Transverse colon (tissue), 4 donors: Measurements from ENCODE around the gene ZBTB1. TPM values are rescaled to one million over a fixed set of nuclear protein-coding genes. Genes with fewer than 3 reads are reported as not detected.
A peak's percentile ranks its signal among the peaks of the same experiment; 100 is the strongest.

ENCODE experiments used
- DNase-seq: peaks from one replicate; pipeline ENCODE4 v3.0.0-alpha.2; 2019
- H3K27ac ChIP-seq, 4 donors: fragments of 200-600 bp; sonication (generic); 2 replicates each; pipeline ENCODE4 v1.5.1; 2016 to 2018; ENCODE audit warnings: inconsistent platforms in 4 of 4
- H3K27me3 ChIP-seq: fragments of 200-600 bp; sonication (generic); 2 replicates; pipeline ENCODE4 v1.5.1; 2017; ENCODE audit warnings: inconsistent platforms
- H3K36me3 ChIP-seq, 4 donors: fragments of 200-600 bp; sonication (generic); 2 replicates each; pipeline ENCODE4 v1.5.1; 2017 to 2019; ENCODE audit warnings: inconsistent platforms in 4 of 4
- H3K4me1 ChIP-seq, 4 donors: fragments of 200-600 bp; sonication (generic); 2 replicates each; pipeline ENCODE4 v1.5.1; 2017 to 2020; ENCODE audit warnings: inconsistent platforms in 4 of 4
- H3K4me3 ChIP-seq, 4 donors: fragments of 200-600 bp; sonication (generic); 1 replicate in 1 of 4; 2 replicates in 3 of 4; pipeline versions ENCODE4 v1.5.1 to v1.6.1; 2017 to 2019; ENCODE audit warnings: inconsistent platforms in 4 of 4
- H3K9me3 ChIP-seq, 2 donors: fragments of 200-600 bp; sonication (generic); 2 replicates each; pipeline ENCODE4 v1.5.1; 2017 to 2019; ENCODE audit warnings: inconsistent platforms in 2 of 2
- EP300 ChIP-seq: sonication (generic); formaldehyde crosslinking; IDR thresholded peaks from one replicate; pipeline ENCODE4 v1.6.1; 2017; ENCODE audit warnings: antibody characterized with exemption, low read depth
- POLR2A ChIP-seq: fragments of 450-650 bp; IDR thresholded peaks from one replicate; pipeline ENCODE4 v1.6.1; 2016; ENCODE audit warnings: antibody characterized with exemption, mild to moderate bottlenecking, moderate library complexity
- POLR2AphosphoS5 ChIP-seq, 3 donors: sonication (generic); formaldehyde crosslinking; IDR thresholded peaks; one replicate each; pipeline ENCODE4 v1.6.1; 2016; ENCODE audit warnings: antibody characterized with exemption in 3 of 3
- WGBS, 2 donors: methylation state at CpG; one replicate each; pipeline ENCODE4 v1.1.5; 2018; ENCODE audit warnings: low coverage in 1 of 2; 5-methylcytosine and 5-hydroxymethylcytosine counted together
- in situ Hi-C, 4 donors: fragments of 200-750 bp; cut with MboI; loops; one replicate each; pipeline versions ENCODE4 v1.15.0 to v1.15.1; 2017; ENCODE audit warnings: low sequenced_read_pairs in 3 of 4, low pct_ligation_motif_present in 1 of 4, low pct_unique_long_range_greater_than_20kb in 1 of 4
- intact Hi-C: fragments of 100-400 bp; cut with DNase I; formaldehyde crosslinking; loops from one replicate; pipeline ENCODE4 v1.15.1; 2023; ENCODE audit warnings: low total_unique reads
- total RNA-seq, 4 donors: library from RNA; depleted of rRNA; stranded (reverse); fragments of >200 nt; gene quantifications; one replicate each; pipeline ENCODE4 v1.1.0, GENCODE V29; 2016
- TF ChIP-seq, protein P1 (sequence below), 5 experiments: fragments of 200-600 bp in 3 of 5; fragments of 450-650 bp in 2 of 5; sonication (generic) in 3 of 5; IDR thresholded peaks; 1 replicate in 2 of 5; 2 replicates in 3 of 5; pipeline ENCODE4 v1.5.1; 2016 to 2017; ENCODE audit warnings: antibody characterized with exemption in 5 of 5, inconsistent platforms in 3 of 5, mild to moderate bottlenecking in 2 of 5, moderate library complexity in 1 of 5

The ZBTB1 gene
- total RNA-seq, 4 donors from 2014 or later, result 18.3 to 51.4 (median 34.3) TPM

DNA sequence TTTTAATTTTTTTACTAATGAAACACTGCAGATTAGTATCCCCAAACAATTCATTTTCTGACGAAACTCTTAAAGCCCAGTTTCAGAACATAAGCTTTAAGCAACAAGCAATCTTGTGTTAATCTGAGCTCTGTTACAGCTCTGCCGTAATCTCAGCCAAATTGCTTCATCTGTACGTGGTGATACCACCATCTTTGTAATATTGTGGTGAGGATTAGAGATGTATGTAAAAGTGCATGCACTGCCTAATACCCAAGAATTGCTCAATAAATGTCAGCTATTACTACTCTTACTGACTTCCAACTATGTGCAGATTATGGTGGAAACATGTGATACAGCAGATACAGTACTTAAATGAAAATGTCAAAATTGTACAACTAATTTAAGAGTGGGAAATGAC lies 37.5 kb upstream of the ZBTB1 start:
- Histone ChIP-seq H3K4me1 (peaks cover 5 to 36% (median 15%) of the 10 kb centered on the region in 4 donors), H3K36me3 (no peaks in the 10 kb centered on the region), H3K27me3 (no peaks in the 10 kb centered on the region), H3K4me3 (no peak overlapping the region), H3K27ac (peak overlapping the region in 3 of 4 donors; percentile 19 to 92 (median 78)), H3K9me3 (no peaks in the 10 kb centered on the region)
- intact Hi-C loops (no loop called here), in situ Hi-C loops (no loop called here)
- DNase-seq, result no peak
- TF ChIP-seq, protein P1, sequence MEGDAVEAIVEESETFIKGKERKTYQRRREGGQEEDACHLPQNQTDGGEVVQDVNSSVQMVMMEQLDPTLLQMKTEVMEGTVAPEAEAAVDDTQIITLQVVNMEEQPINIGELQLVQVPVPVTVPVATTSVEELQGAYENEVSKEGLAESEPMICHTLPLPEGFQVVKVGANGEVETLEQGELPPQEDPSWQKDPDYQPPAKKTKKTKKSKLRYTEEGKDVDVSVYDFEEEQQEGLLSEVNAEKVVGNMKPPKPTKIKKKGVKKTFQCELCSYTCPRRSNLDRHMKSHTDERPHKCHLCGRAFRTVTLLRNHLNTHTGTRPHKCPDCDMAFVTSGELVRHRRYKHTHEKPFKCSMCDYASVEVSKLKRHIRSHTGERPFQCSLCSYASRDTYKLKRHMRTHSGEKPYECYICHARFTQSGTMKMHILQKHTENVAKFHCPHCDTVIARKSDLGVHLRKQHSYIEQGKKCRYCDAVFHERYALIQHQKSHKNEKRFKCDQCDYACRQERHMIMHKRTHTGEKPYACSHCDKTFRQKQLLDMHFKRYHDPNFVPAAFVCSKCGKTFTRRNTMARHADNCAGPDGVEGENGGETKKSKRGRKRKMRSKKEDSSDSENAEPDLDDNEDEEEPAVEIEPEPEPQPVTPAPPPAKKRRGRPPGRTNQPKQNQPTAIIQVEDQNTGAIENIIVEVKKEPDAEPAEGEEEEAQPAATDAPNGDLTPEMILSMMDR (IDR thresholded peaks at IDR 0.05), result no peak
- no peak for TF ChIP-seq POLR2AphosphoS5 (IDR thresholded peaks at IDR 0.05)
- WGBS, 2 donors, result 74 to 75% methylated on average over 3 of the region's 3 CpGs

DNA sequence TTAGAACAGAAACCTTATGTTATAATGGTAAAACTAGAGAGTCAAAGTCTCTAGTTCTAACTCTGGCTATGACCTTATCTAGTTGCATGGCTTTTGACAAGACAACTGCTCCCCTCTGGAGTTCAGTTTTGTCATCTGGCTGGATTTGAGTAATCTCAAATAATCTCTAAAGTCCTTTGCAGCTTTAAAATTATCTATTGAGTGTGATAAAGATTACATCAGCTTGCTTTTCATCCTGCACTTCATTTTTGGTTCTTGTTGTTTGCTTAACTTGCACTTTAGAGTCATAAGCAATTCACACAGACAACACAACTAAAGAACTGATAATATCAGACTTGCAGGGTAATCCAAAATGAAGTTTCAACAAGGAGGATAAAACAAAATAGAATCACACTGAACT lies 37.0 kb upstream of the ZBTB1 start:
- TF ChIP-seq, protein P1 (IDR thresholded peaks at IDR 0.05), result no peak
- TF ChIP-seq POLR2AphosphoS5 (IDR thresholded peaks at IDR 0.05) (no peak), EP300 (no peak), POLR2A (no peak)
- in situ Hi-C loops, result no loop called here
- Histone ChIP-seq H3K36me3 (no peaks in the 10 kb centered on the region), H3K4me3 (no peak overlapping the region), H3K27me3 (no peaks in the 10 kb centered on the region), H3K9me3 (no peaks in the 10 kb centered on the region), H3K27ac (peak overlapping the region in 2 of 4 donors; percentile 78 to 92), H3K4me1 (peaks cover 5 to 36% (median 15%) of the 10 kb centered on the region in 4 donors)
- intact Hi-C loops, result no loop called here
- no peak for DNase-seq

DNA sequence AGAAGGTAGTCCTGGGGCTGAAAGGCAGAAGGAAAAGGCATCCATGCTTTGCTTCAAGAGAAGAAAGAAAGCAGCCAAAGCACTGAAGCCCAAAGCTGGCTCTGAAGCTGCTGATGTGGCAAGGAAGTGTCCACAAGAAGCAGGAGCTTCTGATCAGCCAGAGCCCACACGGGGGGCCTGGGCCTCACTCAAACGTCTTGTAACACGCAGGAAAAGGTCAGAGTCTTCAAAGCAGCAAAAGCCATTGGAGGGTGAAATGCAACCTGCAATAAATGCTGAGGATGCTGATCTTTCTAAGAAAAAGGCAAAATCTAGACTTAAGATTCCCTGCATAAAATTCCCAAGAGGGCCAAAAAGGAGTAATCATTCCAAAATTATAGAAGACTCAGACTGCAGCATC lies 36.1 kb upstream of the ZBTB1 start:
- in situ Hi-C loops, result no loop called here
- Histone ChIP-seq H3K36me3 (no peaks in the 10 kb centered on the region), H3K27ac (peak overlapping the region in 1 of 4 donors; percentile 37), H3K4me3 (no peak overlapping the region), H3K9me3 (no peaks in the 10 kb centered on the region), H3K4me1 (peaks cover 5 to 36% (median 15%) of the 10 kb centered on the region in 4 donors), H3K27me3 (no peaks in the 10 kb centered on the region)
- intact Hi-C loops, result no loop called here
- 60 to 76% methylated on average over 3 of the region's 3 CpGs for WGBS, 2 donors
- TF ChIP-seq POLR2AphosphoS5 (IDR thresholded peaks at IDR 0.05) (no peak), POLR2A (no peak), EP300 (no peak)
- TF ChIP-seq, protein P1 (IDR thresholded peaks at IDR 0.05), result no peak
- DNase-seq, result no peak

DNA sequence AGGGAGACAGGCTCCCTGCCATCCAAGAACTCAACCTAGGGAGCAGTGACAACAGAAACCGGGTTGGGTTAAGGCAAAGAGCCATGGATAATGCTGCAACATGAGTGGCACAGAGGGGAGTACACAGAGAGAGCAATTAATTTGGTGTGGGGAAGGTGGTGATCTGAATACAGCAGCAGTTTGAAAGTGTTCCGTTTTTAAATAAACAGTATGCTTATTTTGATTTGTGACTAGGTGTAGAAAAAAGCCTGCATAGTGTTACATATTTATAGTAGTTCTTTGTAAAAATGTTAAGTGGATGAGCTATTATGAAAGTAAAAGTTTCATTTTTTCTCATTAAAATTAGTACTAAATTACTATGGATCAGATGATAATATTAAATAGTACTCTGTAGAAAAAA lies 30.5 kb upstream of the ZBTB1 start:
- in situ Hi-C loops, result loop anchor here in 2 of 4 donors (10.0 kb wide), 1 partner anchor 129 kb away; no protein-coding TSS in a partner anchor

DNA sequence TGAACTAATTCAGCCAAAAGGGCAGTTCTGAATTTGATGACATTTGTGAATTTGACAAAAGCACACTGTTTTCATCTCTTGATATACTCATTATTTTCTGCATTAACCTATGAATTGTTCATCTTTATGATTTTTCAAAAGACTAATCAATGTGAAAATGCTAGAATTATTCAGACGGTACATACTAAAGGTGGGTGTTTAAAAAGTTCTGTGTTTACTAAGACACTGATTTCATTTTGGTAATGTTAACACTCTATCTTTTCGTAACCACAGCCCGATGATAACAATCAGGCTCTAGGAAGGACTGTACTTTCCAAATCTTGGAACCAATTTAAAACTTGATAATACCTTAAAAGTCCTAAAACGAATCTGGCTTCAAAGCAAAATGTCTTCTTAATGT lies 29.9 kb upstream of the ZBTB1 start:
- 70 to 78% methylated on average over 4 of the region's 4 CpGs for WGBS, 2 donors
- Histone ChIP-seq H3K9me3 (no peaks in the 10 kb centered on the region), H3K36me3 (no peaks in the 10 kb centered on the region), H3K4me3 (no peak overlapping the region), H3K4me1 (peaks cover 0 to 1% (median 0%) of the 10 kb centered on the region in 4 donors), H3K27ac (no peak overlapping the region), H3K27me3 (no peaks in the 10 kb centered on the region)
- in situ Hi-C loops (loop anchor here in 3 of 4 donors (10.0 to 25.0 kb wide), 2 partner anchors 130 to 137 kb away; no protein-coding TSS in a partner anchor), intact Hi-C loops (no loop called here)
- DNase-seq, result no peak
- TF ChIP-seq EP300, result no peak
- no peak for TF ChIP-seq POLR2AphosphoS5 (IDR thresholded peaks at IDR 0.05)
- TF ChIP-seq, protein P1 (IDR thresholded peaks at IDR 0.05), result no peak
- no peak for TF ChIP-seq POLR2A

More for the DNA sequence above, 30.5 kb upstream of the ZBTB1 start:
- Histone ChIP-seq H3K9me3 (no peaks in the 10 kb centered on the region), H3K36me3 (no peaks in the 10 kb centered on the region), H3K27ac (no peak overlapping the region), H3K4me1 (peaks cover 0 to 5% (median 0%) of the 10 kb centered on the region in 4 donors), H3K27me3 (no peaks in the 10 kb centered on the region), H3K4me3 (no peak overlapping the region)
- intact Hi-C loops, result no loop called here
- no peak for DNase-seq
- no peak for TF ChIP-seq EP300
- 22 to 52% methylated on average over 1 to 2 of the region's 2 CpGs for WGBS, 2 donors
